ENCODE measurements around the gene NF2.

Gene NF2

DNA sequence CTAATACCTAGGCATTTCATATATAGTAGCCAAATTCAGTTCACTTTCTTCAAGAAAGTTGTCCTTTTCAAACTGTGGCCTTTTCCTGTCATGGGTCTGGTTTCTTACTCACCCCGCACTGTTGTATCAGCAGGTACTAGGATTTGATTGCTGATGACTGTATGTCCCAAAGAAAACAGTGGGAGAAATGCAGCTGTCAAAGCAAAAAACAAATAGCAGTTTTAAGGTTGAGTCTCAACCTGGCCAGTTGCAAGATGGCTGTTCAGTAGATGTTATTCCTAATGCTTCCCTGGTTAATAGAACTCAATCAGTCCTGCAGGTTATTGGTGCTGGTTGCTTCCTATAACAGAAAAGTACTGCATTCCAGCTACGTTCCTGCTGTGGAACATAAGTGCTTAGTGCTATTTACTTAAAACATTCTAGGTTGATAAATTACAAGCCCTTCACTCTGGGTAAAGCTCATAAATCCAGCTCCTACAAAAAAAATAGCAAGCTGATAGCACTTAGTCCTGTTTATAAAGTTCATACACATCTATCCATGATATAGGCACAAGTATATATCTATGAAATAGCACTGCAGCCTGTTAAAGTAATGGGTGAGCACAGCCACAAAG, 26.6 kb downstream of the NF2 start:
- no peak overlapping the region for H2AFZ ChIP-seq
- H3K36me3 ChIP-seq (ENCODE audit: control insufficient read depth, insufficient read depth, low read length) = no peaks in the 10 kb centered on the region
- H3K27me3 ChIP-seq (ENCODE audit: control insufficient read depth, insufficient read depth, low read length) = no peaks in the 10 kb centered on the region
- TF ChIP-seq, protein P1, sequence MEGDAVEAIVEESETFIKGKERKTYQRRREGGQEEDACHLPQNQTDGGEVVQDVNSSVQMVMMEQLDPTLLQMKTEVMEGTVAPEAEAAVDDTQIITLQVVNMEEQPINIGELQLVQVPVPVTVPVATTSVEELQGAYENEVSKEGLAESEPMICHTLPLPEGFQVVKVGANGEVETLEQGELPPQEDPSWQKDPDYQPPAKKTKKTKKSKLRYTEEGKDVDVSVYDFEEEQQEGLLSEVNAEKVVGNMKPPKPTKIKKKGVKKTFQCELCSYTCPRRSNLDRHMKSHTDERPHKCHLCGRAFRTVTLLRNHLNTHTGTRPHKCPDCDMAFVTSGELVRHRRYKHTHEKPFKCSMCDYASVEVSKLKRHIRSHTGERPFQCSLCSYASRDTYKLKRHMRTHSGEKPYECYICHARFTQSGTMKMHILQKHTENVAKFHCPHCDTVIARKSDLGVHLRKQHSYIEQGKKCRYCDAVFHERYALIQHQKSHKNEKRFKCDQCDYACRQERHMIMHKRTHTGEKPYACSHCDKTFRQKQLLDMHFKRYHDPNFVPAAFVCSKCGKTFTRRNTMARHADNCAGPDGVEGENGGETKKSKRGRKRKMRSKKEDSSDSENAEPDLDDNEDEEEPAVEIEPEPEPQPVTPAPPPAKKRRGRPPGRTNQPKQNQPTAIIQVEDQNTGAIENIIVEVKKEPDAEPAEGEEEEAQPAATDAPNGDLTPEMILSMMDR (IDR thresholded peaks at IDR 0.05) = no peak
- no peak overlapping the region for H3K4me2 ChIP-seq (ENCODE audit: low read length)
- H3K4me1 ChIP-seq = no peaks in the 10 kb centered on the region
- H3K4me3 ChIP-seq (ENCODE audit: low read depth, low read length) = no peak overlapping the region
- no peak overlapping the region for H3K27ac ChIP-seq
- no peak overlapping the region for H3K9ac ChIP-seq
- no peaks in the 10 kb centered on the region for H3K9me3 ChIP-seq (ENCODE audit: control insufficient read depth, low read length)
- H3K79me2 ChIP-seq = peaks cover 34% of the 10 kb centered on the region

DNA sequence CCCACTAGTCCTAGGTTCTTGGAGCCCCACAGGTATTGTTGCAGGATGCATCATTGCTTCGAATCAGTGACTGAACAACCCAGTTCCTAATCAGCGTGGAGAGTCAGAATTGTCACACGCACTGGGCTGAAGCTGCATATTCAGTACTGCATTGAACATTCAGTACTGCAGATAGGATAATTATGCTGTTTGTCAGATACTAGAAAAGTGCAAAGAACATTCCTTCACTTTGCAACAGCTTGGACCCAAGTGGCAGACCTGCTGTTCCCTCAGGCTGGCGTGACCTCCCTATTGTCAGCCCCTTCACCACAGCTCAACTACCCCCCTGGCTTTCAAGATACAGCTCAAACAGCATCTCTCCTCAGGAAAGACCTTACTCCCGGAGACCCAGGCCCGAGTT, 27.6 kb downstream of the NF2 start:
- H2AFZ ChIP-seq = no peak overlapping the region
- H3K9me3 ChIP-seq (ENCODE audit: control insufficient read depth, low read length) = no peaks in the 10 kb centered on the region
- no peak overlapping the region for H3K4me2 ChIP-seq (ENCODE audit: low read length)
- no peak overlapping the region for H3K9ac ChIP-seq
- no peaks in the 10 kb centered on the region for H3K27me3 ChIP-seq (ENCODE audit: control insufficient read depth, insufficient read depth, low read length)
- H3K27ac ChIP-seq = no peak overlapping the region
- no peak overlapping the region for H3K4me3 ChIP-seq (ENCODE audit: low read depth, low read length)
- TF ChIP-seq, protein P1 (IDR thresholded peaks at IDR 0.05) = no peak
- peaks cover 37% of the 10 kb centered on the region for H3K79me2 ChIP-seq
- no peaks in the 10 kb centered on the region for H3K36me3 ChIP-seq (ENCODE audit: control insufficient read depth, insufficient read depth, low read length)
- no peaks in the 10 kb centered on the region for H3K4me1 ChIP-seq

DNA sequence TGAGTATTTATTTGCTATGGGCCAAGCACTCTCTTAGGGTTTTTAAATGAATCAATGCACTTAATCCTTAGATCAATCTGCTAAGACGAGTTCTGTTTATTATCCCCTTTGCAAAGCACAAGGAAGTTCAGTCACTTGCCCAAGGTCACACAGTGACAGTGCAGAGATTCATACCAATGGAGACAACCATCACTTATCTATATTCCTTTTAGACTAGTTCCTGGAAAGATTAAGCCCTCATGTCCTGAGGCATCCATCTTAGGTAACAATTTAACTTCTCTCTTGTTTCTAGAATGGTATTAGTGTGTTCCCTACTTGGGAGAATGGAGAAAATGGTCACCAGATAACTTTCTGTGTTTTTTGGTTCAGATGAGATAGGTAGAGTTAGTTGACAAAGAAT, 28.3 kb downstream of the NF2 start:
- H3K27ac ChIP-seq = no peak overlapping the region

DNA sequence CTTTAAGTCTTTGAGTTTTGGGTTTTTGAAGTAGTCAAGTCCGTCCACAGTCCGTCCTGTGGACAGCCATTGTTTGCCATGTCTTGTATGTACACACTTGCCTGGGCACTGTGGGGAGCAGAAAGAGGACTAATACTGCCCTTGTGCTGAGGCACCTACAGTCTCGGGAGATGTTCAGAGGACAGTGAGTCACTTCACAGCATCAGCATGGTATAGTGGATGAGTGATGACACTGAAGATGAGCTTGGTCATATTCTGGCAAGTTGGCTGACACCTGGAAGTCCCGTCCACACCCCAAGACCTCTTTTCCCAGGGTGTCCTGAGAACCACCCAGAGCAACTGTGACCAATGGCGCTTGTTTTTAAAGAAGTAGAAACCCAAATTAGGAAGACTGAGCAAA, 29.2 kb downstream of the NF2 start:
- H3K79me2 ChIP-seq = peaks cover 31% of the 10 kb centered on the region
- no peak overlapping the region for H3K4me2 ChIP-seq (ENCODE audit: low read length)
- no peaks in the 10 kb centered on the region for H3K36me3 ChIP-seq (ENCODE audit: control insufficient read depth, insufficient read depth, low read length)
- H2AFZ ChIP-seq = no peak overlapping the region
- no peak overlapping the region for H3K9ac ChIP-seq
- no peaks in the 10 kb centered on the region for H3K27me3 ChIP-seq (ENCODE audit: control insufficient read depth, insufficient read depth, low read length)
- H3K9me3 ChIP-seq (ENCODE audit: control insufficient read depth, low read length) = no peaks in the 10 kb centered on the region
- no peak overlapping the region for H3K27ac ChIP-seq
- no peak overlapping the region for H3K4me3 ChIP-seq (ENCODE audit: low read depth, low read length)
- TF ChIP-seq, protein P1 (IDR thresholded peaks at IDR 0.05) = no peak
- no peaks in the 10 kb centered on the region for H3K4me1 ChIP-seq

More for the DNA sequence above, 28.3 kb downstream of the NF2 start:
- H3K4me3 ChIP-seq (ENCODE audit: low read depth, low read length) = no peak overlapping the region
- no peak overlapping the region for H3K9ac ChIP-seq
- H3K9me3 ChIP-seq (ENCODE audit: control insufficient read depth, low read length) = no peaks in the 10 kb centered on the region
- H3K4me1 ChIP-seq = no peaks in the 10 kb centered on the region
- no peak overlapping the region for H3K4me2 ChIP-seq (ENCODE audit: low read length)
- H3K36me3 ChIP-seq (ENCODE audit: control insufficient read depth, insufficient read depth, low read length) = no peaks in the 10 kb centered on the region
- no peaks in the 10 kb centered on the region for H3K27me3 ChIP-seq (ENCODE audit: control insufficient read depth, insufficient read depth, low read length)
- H3K79me2 ChIP-seq = peaks cover 37% of the 10 kb centered on the region
- TF ChIP-seq, protein P1 (IDR thresholded peaks at IDR 0.05) = no peak
- no peak overlapping the region for H2AFZ ChIP-seq
